ENCODE data around the gene TMEM225B. TPM values are rescaled to one million over a fixed set of nuclear protein-coding genes. Genes with fewer than 3 reads are reported as not detected.
"Not testable (repeated sequence)": the region's sequence is repeated elsewhere in the genome, so short reads cannot be mapped to it uniquely, and the experiment has no call there.

Gene TMEM225B
- total RNA-seq, result 1.1 TPM
- 1.1 TPM for polyA plus RNA-seq

DNA sequence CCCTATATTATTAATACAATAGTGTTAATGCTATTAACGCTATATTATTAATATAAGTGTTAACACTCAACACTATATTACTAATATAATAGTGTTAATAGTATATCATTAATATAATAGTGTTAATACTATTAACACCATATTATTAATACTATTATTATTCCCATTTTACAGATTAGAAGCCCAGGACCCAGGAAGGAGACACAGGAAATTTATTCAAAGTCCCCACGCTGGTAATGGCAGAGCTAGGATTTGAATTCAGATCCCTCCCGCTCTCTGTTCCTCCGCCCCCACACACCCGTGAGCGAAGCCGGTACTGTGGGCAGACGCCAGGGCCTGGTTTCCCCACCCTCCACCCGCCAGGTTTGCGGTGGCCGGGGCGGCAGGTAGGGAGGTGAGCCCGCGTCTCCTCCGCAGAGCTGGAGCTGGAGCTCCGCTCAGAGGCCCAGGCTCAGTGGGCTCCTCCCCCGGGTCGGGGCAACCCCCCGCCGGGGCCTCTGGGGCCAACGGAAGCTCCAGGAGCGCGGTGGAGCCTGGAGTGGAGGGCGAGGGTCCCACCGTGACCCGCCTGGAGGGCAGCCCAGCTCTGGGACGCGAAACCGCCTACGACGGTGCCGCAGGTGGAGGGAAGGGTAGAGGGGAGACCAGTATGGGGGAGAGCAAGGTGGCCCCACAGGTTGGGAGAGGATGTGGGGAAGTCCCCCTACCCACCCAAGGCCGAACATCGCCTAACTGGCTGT, at the start of gene TMEM225B:
TSS of gene TMEM225B (plus strand) at position 506 of the 740 bp plus-strand sequence. CDS start 6,122 bp downstream, outside the sequence.
- 49% methylated on average over 34 of the region's 34 CpGs for WGBS
- Histone ChIP-seq H3K27ac (ENCODE audit: low read depth) (no peak within 1 kb of the TSS), H3K4me3 (ENCODE audit: low read depth, low read length) (no peak within 1 kb of the TSS), H3K4me1 (ENCODE audit: insufficient read depth) (no peaks in the 10 kb centered on the region), H3K36me3 (ENCODE audit: insufficient read depth) (no peaks in the 10 kb centered on the region)
- DNase-seq (ENCODE audit: extremely low spot score), result no peak

DNA sequence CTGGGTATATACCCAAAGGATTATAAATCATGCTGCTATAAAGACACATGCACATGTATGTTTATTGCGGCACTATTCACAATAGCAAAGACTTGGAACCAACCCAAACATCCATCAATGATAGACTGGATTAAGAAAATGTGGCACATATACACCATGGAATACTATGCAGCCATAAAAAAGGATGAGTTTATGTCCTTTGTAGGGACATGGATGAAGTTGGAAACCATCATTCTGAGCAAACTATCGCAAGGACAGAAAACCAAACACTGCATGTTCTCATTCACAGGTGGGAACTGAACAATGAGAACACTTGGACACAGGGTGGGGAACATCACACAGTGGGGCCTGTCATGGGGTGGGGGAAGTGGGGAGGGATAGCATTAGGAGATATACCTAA, 48.5 kb upstream of the TMEM225B start:
- not testable (repeated sequence) for H3K4me1 ChIP-seq (ENCODE audit: insufficient read depth); H3K4me3 ChIP-seq (ENCODE audit: low read depth, low read length); H3K27ac ChIP-seq (ENCODE audit: low read depth); DNase-seq (ENCODE audit: extremely low spot score); H3K36me3 ChIP-seq (ENCODE audit: insufficient read depth)
- 93% methylated on average over 1 of the region's 2 CpGs for WGBS

- Histone ChIP-seq H3K4me1 (ENCODE audit: insufficient read depth) (no peaks in the 10 kb centered on the region), H3K27ac (ENCODE audit: low read depth) (no peak overlapping the region), H3K36me3 (ENCODE audit: insufficient read depth) (peaks cover 3% of the 10 kb centered on the region), H3K4me3 (ENCODE audit: low read depth, low read length) (peak overlapping the region; percentile 92)
- DNase-seq (ENCODE audit: extremely low spot score), result no peak
- 9% methylated on average over 15 of the region's 15 CpGs for WGBS
These were observed 46.7 kb upstream of the TMEM225B start for GRCh38 chr7:99551334-99551733.

DNA sequence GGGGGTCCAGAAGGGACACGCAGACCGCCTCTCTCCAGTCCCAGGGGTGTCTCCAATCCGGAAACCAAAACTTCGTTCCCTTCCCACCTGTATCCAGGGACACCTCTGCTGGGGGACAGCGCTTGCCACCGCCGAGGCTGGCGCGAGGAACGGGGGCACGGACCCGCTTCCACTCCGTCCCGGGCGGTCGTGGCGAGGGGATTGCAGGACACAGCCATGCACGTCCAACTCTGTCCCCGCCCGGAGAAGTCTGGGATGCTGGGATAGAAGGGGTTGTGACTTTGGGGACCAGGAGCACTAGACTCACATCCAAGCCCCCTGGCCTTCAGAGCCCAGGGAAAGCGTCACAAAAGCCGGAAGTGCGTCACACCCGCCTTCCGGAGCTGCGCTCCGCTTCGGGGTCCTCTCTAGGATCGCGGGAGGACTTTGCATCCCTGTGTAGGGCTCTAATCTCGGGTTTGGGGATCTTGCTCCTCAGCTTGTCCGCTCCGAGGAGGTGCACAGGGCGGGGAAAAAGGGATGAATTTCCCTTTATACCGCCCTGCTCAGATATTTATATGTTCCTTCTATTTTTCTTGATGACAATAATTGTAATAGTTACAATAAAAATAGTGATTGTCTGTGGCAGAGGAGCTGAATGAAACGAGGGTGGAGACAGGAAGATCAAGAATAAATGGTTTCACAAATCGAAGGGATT, 46.2 kb upstream of the TMEM225B start, which contains the start of gene FAM200A:
TSS of gene FAM200A (minus strand) at position 348 of the 697 bp plus-strand sequence. CDS start 3,707 bp downstream, outside the sequence.
- under 1% methylated on average over 37 of the region's 37 CpGs for WGBS
- peaks cover 3% of the 10 kb centered on the region for H3K36me3 ChIP-seq (ENCODE audit: insufficient read depth)
- DNase-seq (ENCODE audit: extremely low spot score), result peak; percentile 85

DNA sequence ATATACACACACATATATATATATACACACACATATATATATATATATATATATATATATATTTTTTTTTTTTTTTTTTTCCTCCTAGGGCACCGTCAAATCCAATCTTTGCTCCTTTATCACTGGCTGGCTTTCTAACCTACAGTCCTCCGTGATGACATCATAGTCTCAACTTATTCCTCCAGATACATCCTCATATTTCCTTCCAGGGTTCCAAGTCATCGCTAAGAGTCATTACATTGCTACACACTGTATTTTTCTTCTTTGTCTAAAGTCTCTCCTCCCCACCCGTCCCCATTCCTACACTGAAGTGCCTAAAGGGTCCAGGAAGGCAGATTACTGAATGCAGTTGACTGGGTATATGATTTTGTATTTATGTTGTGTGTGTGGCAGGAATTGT, 45.0 kb upstream of the TMEM225B start:
- Histone ChIP-seq H3K27ac (ENCODE audit: low read depth) (no peak overlapping the region), H3K4me1 (ENCODE audit: insufficient read depth) (no peaks in the 10 kb centered on the region), H3K4me3 (ENCODE audit: low read depth, low read length) (no peak overlapping the region), H3K36me3 (ENCODE audit: insufficient read depth) (peaks cover 2% of the 10 kb centered on the region)
- WGBS, result 91% methylated on average over 4 of the region's 4 CpGs
- no peak for DNase-seq (ENCODE audit: extremely low spot score)

More for the DNA sequence above, 46.2 kb upstream of the TMEM225B start, which contains the start of gene FAM200A:
- Histone ChIP-seq H3K4me3 (ENCODE audit: low read depth, low read length) (peak within 1 kb of the TSS; percentile 92), H3K27ac (ENCODE audit: low read depth) (peak within 1 kb of the TSS; percentile 82), H3K4me1 (ENCODE audit: insufficient read depth) (no peaks in the 10 kb centered on the region)

GRCh38 chr7:99554939-99555338, 43.1 kb upstream of the TMEM225B start:
- WGBS, result 66% methylated on average over 2 of the region's 2 CpGs

GRCh38 chr7:99557196-99557607, 40.9 kb upstream of the TMEM225B start:
- H3K4me3 ChIP-seq (ENCODE audit: low read depth, low read length), result no peak overlapping the region
- H3K4me1 ChIP-seq (ENCODE audit: insufficient read depth), result peaks cover 2% of the 10 kb centered on the region
- 80% methylated on average over 4 of the region's 4 CpGs for WGBS
- no peak overlapping the region for H3K27ac ChIP-seq (ENCODE audit: low read depth)
- H3K36me3 ChIP-seq (ENCODE audit: insufficient read depth), result peaks cover 3% of the 10 kb centered on the region
- no peak for DNase-seq (ENCODE audit: extremely low spot score)

More at GRCh38 chr7:99554939-99555338, 43.1 kb upstream of the TMEM225B start:
- DNase-seq (ENCODE audit: extremely low spot score), result no peak
- no peak overlapping the region for H3K27ac ChIP-seq (ENCODE audit: low read depth)
- no peaks in the 10 kb centered on the region for H3K36me3 ChIP-seq (ENCODE audit: insufficient read depth)
- peaks cover 2% of the 10 kb centered on the region for H3K4me1 ChIP-seq (ENCODE audit: insufficient read depth)
- no peak overlapping the region for H3K4me3 ChIP-seq (ENCODE audit: low read depth, low read length)

DNA sequence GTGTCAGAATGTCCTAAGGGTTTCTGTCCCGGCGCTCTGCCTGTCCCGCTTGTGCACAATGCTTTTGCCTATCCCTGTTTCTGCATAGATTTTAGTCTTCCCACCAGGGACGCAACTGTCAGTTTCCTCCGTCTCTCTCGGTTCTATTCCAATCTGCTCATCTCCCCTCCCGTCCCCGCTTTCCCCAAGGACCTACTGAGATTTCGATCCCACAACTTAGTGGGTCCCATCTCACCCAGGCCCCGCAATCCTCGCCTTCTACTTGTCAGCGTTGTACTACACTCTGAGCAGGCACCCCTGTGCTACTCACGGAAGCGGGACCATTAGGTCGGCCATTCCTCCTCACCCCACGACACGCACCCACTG, 40.1 kb upstream of the TMEM225B start:
- peaks cover 3% of the 10 kb centered on the region for H3K36me3 ChIP-seq (ENCODE audit: insufficient read depth)
- peak overlapping the region; percentile 97 for H3K27ac ChIP-seq (ENCODE audit: low read depth)
- WGBS, result under 1% methylated on average over 17 of the region's 17 CpGs
- H3K4me1 ChIP-seq (ENCODE audit: insufficient read depth), result peaks cover 2% of the 10 kb centered on the region
- peak overlapping the region; percentile 87 for H3K4me3 ChIP-seq (ENCODE audit: low read depth, low read length)
- DNase-seq (ENCODE audit: extremely low spot score), result no peak

GRCh38 chr7:99558306-99559174, 39.5 kb upstream of the TMEM225B start, which contains the start of gene ZNF655:
Gene ZNF655, plus strand, starts transcription at chr7:99558642. Its CDS starts 1,918 bp downstream, at chr7:99560560.
- WGBS, result under 1% methylated on average over 73 of the region's 73 CpGs
- peak; percentile 86 for DNase-seq (ENCODE audit: extremely low spot score)
- peak within 1 kb of the TSS; percentile 87 for H3K4me3 ChIP-seq (ENCODE audit: low read depth, low read length)
- peaks cover 3% of the 10 kb centered on the region for H3K36me3 ChIP-seq (ENCODE audit: insufficient read depth)
- H3K4me1 ChIP-seq (ENCODE audit: insufficient read depth), result peaks cover 2% of the 10 kb centered on the region
- peak within 1 kb of the TSS; percentile 97 for H3K27ac ChIP-seq (ENCODE audit: low read depth)

DNA sequence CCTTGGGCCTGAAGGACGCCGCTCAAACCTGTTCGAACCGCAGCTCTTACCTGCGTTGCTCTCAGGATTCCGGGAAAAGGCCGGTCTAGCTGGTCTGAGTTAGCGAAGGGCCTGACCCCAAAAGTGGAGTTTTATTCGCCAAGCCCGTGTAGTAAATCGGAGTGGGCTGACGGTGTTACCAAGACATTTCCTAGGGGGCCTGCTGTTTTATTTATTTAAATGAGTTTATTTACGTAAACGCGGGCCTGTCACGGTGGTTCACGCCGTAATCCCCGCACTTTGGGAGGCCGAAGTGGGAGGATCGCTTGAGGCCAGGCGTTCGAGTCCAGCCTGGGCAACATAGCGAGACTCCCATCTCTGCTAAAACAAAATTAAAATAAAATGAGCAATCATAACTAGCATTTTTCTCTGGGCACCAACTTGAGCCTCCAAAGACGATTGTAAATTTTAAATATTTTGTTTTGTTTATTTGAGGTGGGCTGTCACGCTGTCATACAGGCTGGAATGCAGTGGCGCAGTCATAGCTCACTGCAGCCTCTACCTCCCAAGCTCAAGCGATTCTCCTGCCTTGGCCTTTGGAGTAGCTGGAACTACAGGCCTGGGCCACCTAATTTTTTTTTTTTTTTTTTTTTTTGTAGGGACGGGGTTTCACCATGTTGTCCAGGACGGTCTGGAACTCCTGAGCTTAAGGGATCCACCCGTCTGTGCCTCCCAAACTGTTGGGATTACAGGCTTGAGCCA, 38.7 kb upstream of the TMEM225B start:
- H3K4me3 ChIP-seq (ENCODE audit: low read depth, low read length), result peak overlapping the region; percentile 87
- WGBS, result 22% methylated on average over 31 of the region's 31 CpGs
- H3K27ac ChIP-seq (ENCODE audit: low read depth), result peak overlapping the region; percentile 97
- DNase-seq (ENCODE audit: extremely low spot score), result no peak
- H3K4me1 ChIP-seq (ENCODE audit: insufficient read depth), result peaks cover 2% of the 10 kb centered on the region
- H3K36me3 ChIP-seq (ENCODE audit: insufficient read depth), result peaks cover 4% of the 10 kb centered on the region

- WGBS, result 88% methylated on average over 7 of the region's 7 CpGs
- Histone ChIP-seq H3K27ac (ENCODE audit: low read depth) (no peak overlapping the region), H3K4me3 (ENCODE audit: low read depth, low read length) (no peak overlapping the region), H3K36me3 (ENCODE audit: insufficient read depth) (peaks cover 4% of the 10 kb centered on the region), H3K4me1 (ENCODE audit: insufficient read depth) (peaks cover 2% of the 10 kb centered on the region)
- DNase-seq (ENCODE audit: extremely low spot score), result no peak
These were observed 37.0 kb upstream of the TMEM225B start for GRCh38 chr7:99560834-99561736.

DNA sequence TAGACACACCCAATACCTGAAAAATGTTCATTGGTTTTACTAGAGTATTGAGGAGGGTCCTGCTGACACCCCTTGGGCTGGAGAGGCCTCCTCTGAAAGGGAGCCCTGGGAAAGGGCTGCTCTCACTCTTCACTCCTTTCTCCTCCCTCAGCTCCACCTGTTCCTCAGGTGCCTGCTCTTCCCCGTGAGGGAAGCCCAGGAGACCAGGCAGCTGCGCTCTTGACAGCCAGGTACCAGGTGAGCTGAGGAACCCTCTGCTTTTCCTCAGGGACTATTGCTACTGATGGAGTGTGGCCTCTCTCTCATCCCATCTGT, 36.4 kb upstream of the TMEM225B start:
- WGBS, result 92% methylated on average over 2 of the region's 2 CpGs
- Histone ChIP-seq H3K36me3 (ENCODE audit: insufficient read depth) (peaks cover 4% of the 10 kb centered on the region), H3K27ac (ENCODE audit: low read depth) (no peak overlapping the region), H3K4me3 (ENCODE audit: low read depth, low read length) (no peak overlapping the region), H3K4me1 (ENCODE audit: insufficient read depth) (peaks cover 2% of the 10 kb centered on the region)
- no peak for DNase-seq (ENCODE audit: extremely low spot score)
